CD4-positive, alpha-beta T cell treated with Interleukin-10 for 1 hour (primary cell): ENCODE measurements around the gene NT5C3B.
"Not testable (repeated sequence)": the region's sequence is repeated elsewhere in the genome, so short reads cannot be mapped to it uniquely, and the experiment has no call there.

Experiments used
- DNase-seq: peaks from one replicate; pipeline ENCODE4 v3.0.0-alpha.2; 2020

The NT5C3B gene

DNA sequence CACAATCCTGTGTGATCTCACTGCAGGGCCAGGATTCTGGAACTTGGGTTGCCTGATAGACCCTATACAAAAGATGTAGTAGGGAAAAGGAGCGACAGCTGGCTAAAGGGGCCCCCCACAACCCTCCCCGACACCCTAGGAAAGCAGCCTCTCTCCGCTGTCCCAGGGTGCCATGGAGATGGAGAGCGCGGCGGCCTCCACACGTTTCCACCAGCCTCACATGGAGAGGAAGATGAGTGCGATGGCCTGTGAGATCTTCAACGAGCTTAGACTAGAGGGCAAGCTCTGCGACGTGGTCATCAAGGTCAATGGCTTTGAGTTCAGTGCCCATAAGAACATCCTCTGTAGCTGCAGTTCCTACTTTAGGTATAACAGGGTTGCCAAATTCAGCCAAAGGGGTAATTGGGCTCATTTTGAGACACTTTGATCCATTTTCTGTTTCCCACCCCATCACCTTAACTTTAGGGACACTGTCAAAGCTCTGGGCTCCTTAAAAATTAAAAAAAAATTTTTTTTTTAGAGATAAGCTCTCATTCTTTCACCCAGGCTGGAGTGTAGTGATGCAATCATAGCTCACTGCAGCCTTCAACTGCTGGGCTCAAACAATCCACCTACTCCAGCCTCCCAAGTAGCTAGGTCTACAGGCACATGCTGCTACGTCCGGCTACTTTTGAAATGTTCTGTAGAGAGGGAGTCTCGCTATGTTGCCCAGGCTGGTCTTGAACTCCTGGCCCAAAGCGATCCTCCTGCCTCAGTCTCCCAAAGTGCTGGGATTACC lies 1.9 kb upstream of the NT5C3B start, which contains the start of gene KLHL10:
Gene KLHL10 (plus strand): TSS at position 65 of the 778 bp plus-strand sequence. CDS start 108 bp downstream, at position 173.
- no peak for DNase-seq

DNA sequence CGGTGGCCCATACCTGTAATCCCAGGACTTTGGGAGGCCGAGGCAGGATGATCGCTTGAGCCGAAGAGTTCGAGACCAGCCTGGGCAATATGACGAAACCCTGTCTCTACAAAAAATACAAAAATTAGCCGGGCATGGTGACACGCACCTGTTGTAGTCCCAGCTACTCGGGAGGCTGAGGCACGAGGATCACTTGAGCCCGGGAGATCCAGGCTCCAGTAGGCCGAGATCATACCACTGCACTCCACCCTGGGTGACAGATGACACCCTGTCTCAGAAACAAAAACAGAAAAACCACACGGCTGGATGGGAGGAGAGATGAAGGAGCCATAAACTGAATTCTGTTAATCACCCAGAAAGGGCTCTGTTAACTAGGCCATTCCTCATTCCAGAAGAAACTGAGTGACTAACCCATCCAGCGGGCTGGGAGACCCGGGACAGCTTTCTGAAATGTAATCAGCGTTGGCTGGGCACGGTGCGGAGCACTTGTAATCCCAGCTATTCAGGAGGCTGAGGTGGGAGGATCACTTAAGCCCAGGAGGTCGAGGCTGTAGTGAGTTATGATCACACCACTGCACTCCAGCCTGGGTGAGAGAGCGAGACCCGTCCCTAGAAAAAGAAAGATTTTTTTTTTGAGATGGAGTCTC lies 641 bp upstream of the NT5C3B start:
- no peak for DNase-seq

DNA sequence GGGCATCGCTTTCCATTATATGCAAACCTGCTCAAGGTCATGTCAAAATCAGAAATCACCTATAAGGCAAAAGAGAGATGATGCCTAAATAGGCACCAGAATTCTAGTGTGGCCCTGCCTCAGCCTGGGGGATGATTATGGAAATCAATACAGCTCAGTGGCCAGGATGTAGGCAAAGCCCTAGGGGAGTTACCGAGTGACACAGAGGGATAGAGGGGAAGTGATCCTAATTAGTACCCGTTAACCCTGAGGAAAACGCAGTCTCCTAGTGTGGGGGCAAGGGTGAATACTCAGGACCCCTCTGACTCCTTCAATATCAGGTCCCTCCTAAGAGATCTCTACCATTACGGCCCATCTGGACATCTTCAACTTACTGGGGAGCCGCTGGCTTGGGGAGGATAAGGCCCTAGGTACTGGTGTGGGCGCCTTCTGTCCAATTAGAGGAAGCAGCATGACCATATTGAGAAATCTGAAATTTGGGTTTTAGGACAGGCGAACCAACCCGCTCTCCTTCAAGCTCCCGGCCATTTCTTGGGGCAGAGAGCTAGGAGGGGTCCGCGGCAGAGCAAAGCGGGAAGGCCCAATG lies 725 bp downstream of the NT5C3B start:
- no peak for DNase-seq

DNA sequence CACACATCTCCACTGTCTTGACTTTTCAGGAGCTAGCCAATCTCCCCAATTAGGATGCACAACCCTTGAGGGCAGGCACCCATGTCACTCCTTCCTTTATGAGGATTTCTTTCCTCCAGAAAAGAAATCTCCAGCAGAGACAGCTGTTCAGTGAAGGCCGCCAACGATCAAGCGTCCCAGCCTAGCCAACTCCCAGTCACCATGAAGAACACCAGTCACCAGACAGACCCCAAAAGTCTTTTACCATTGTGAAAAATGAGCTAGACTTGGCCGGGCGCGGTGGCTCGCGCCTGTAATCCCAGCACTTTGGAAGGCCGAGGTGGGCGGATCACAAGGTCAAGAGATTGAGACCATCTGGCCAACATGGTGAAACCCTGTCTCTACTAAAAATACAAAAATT lies 6.1 kb downstream of the NT5C3B start:
- DNase-seq, result not testable (repeated sequence)

DNA sequence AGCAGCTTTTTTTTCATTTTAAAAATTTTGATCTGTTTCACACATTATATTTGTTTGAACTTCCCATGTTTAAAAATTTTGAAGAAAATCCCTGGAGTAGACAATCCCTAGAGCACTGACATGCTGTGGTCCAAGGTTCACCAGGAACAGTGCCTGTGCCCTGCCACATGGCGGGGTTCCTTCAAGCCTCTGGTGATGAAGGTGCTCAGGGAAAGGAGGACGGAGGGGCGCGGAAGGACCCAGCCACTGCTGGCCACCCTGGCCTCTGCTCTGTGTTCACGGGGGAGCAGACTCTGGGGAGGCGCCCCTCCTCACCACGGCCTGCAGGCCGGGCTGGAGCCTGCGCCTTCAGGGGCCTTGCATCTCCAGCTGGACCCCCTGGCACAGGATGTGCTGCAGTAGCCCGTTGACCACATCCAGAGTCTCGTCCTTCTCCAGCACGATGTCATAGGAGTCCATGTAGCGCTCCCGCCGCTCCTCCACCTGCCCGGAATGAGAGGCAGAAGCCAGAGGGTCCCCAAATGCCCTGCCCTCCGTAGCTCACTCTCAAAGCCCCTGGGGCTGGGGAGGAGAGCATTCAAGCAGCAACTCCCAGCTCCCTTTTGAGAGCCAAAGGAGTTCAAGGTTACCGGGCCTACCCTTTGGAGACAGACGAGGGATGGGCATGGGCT lies 10.7 kb downstream of the NT5C3B start:
- no peak for DNase-seq

DNA sequence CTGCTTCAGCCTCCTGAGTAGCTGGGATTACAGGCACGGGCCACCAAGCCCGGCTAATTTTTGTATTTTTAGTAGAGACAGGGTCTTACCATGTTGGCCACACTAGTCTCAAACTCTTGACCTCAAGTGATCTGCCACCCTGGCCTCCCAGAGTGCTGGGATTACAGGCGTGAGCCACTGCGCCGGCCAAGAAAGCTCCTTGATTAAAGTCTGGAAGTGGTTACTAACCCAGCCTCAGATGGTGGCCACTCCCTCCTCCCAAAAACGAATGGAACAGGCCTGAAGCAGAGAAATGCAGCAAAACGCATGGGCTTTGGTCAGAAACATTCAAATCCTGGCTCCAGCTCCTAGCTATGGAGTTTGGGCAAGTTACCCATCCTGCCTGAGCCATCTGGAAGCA lies 11.9 kb downstream of the NT5C3B start:
- no peak for DNase-seq

DNA sequence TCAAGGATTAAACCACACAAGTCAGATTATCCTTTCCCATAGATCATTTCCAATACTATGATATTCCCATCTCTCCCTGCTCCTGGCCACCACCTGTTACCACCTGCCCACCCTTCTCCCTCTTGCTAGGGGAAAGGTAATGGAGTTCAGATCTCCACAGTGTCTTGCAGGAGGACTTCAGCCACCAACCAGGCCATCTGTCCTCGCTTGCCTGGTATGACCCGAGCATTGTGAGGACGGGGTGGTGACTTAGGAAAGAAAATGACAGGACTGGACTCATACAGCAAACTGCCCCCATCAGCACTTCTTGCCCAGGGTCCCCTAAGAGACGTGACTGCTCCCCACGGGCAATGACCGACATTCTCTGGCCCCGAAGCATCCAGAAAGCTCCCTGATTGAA lies 12.5 kb downstream of the NT5C3B start:
- no peak for DNase-seq

DNA sequence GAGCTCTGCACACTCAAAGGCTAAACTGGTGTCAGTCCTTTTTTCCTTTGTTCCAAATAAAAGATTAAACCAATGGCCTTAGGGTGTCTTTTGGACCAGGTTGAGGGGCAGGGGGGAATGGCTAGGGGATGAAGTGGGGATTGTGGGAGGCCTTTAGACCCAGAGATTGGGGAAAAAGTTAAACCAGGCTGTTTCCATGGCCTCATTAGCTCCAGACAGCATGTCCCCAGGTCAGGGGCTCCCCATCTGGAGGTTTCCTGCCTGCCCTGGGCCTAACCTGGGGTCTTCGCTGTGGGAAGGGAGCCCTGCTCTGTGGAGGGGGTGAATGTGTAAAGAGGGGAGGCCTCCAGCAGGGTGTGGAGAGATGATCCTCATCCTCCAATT lies 12.9 kb downstream of the NT5C3B start:
- no peak for DNase-seq

DNA sequence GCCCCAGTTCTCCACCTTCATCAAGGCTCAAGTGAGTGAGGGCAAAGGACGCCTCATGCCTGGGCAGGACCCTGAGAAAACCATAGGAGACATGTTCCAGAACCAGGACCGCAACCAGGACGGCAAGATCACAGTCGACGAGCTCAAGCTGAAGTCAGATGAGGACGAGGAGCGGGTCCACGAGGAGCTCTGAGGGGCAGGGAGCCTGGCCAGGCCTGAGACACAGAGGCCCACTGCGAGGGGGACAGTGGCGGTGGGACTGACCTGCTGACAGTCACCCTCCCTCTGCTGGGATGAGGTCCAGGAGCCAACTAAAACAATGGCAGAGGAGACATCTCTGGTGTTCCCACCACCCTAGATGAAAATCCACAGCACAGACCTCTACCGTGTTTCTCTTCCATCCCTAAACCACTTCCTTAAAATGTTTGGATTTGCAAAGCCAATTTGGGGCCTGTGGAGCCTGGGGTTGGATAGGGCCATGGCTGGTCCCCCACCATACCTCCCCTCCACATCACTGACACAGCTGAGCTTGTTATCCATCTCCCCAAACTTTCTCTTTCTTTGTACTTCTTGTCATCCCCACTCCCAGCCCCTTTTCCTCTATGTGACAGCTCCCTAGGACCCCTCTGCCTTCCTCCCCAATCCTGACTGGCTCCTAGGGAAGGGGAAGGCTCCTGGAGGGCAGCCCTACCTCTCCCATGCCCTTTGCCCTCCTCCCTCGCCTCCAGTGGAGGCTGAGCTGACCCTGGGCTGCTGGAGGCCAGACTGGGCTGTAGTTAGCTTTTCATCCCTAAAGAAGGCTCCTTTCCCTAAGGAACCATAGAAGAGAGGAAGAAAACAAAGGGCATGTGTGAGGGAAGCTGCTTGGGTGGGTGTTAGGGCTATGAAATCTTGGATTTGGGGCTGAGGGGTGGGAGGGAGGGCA lies 13.6 kb downstream of the NT5C3B start:
- no peak for DNase-seq

DNA sequence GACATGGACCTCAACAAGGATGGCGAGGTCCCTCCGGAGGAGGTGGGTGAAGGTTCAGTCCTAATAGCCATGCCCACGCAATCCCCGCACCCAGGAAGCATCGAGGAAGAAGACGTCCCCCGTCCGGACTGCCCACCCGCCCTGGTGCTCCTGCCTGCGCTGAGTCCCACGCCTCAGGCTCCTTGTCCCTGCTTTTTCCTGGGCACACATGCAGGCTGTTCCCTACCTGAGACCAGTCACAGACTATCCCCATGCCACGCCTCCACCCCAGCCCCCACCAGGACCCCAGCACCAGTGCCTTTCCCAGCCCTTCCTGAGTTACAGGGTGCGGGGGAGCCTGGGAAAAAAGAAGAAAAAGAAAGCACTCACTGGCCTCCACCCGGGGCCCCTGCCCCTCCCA lies 14.3 kb downstream of the NT5C3B start:
- DNase-seq, result no peak

DNA sequence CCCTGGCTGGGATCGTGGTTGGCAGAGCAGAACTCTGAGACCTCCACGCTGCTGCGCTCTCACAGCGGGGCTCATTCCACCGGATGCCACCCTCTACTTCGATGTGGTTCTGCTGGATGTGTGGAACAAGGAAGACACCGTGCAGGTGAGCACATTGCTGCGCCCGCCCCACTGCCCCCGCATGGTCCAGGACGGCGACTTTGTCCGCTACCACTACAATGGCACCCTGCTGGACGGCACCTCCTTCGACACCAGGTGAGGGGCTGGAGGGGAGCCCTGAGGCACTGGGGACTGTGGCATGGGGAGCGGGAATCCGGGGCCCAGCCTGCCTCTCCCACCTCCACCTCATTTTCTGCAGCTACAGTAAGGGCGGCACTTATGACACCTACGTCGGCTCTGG lies 18.0 kb downstream of the NT5C3B start:
- no peak for DNase-seq

DNA sequence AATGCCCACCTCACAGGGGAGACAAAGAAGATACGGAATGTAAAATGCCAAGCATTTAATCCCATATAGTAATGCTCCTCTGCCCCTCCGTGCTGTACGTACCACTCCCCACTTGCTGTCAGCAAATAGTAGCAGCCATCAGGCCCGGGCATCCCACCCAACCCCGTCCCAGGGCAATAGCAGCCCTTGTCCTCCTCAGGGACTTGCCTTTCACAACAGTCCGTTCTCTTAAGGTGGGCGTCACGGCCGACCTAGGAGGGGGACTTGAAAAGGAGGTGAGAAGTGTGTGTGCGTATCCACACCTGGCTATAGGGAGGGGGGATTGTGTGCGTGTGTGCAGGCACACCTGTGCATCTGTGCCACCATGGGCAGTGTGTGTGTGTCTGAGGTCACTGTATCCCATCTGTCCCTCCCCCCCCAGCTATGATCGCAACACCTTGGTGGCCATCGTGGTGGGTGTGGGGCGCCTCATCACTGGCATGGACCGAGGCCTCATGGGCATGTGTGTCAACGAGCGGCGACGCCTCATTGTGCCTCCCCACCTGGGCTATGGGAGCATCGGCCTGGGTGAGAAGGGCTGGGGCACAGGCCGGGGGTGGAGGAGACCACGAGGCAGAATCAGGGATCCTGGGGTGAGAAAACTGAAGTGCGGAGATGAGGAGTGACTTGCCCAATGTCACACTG lies 19.3 kb downstream of the NT5C3B start:
- DNase-seq, result no peak

DNA sequence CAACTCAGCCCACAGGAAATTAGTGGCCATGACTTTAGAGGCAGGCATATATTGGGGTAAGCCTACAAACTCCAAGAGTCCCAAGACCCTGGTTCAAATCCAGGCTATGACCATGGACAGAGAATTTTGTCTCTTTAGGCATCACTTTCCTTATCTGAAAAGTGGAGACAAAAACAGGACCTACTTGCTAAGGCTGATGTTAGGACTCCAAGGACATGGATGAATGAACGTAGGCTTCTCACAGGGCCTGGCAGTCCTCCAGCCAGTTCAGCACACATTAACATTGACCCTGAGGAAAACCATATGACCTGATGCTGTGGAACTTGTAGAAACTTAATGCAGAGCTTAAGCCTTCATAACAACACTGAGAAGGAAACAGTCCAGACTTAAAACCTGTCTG lies 21.8 kb downstream of the NT5C3B start:
- DNase-seq, result no peak

DNA sequence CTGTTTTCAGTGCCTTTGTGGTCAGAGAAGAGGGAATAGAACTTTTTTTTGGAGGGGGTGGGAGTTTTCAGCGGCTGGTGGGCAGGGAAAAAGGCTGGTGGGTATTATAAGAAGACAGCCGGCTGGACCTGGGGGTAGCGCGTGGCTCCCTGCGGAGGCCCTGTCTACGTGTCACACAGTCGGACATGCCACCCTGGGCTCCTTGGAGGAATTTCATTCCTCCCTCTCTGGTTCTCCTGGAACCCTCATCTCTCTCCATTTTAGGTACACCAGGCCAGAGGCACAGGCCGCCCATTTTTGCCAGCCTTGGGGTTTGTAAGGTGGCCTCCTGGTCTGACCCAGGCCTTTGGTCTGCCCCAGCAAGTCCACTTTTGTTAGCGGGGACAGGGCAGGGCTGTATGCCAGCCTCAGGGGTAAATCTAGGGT lies 22.3 kb downstream of the NT5C3B start:
- no peak for DNase-seq

DNA sequence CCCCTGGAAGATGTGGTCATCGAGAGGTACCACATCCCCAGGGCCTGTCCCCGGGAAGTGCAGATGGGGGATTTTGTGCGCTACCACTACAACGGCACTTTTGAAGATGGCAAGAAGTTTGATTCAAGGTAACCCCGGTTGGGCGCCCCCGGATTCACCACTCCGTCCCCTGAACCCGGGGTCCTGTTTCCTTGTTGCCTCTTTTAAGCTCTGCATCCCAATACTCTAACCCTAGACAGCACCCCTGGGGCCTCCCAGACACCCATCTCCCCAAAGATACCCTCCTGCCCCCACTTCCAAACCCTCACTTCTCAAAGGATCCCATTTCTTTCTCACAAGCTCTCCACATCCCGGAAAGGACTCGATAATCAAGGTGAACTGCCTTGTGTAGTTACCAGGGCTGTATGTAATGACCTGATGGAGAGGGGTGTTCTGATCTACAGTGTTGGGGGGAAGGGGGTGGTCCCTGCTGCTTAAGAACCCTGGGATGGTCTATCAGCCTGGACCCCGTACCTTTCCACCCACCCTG lies 22.8 kb downstream of the NT5C3B start:
- no peak for DNase-seq

DNA sequence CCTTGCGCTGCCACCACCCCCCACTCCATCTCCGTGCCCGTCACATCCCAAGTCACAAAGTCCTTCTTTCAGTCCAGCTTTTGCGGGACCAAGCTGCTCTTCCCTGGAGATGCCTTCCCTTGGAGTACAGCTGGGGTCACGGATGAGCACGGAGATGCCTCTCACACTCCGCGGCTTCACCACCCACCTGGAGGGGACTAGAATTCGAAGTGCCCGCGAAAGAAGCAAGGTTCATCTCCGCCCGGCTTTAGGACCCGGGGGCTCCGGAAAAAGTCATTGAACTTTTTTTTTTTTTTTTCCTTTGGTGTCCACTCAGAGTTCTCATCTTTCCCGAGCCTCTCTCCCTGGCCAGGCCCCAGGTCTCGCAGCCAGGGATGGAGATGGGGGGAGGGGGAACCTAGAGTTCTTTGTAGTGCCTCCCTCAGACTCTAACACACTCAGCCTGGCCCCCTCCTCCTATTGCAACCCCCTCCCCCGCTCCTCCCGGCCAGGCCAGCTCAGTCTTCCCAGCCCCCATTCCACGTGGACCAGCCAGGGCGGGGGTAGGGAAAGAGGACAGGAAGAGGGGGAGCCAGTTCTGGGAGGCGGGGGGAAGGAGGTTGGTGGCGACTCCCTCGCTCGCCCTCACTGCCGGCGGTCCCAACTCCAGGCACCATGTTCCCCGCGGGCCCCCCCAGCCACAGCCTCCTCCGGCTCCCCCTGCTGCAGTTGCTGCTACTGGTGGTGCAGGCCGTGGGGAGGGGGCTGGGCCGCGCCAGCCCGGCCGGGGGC lies 23.5 kb downstream of the NT5C3B start, which contains the start of gene FKBP10:
Gene FKBP10 (plus strand): TSS at position 624 of the 771 bp plus-strand sequence. CDS start 31 bp downstream, at position 655.
- DNase-seq, result peak; percentile 50

DNA sequence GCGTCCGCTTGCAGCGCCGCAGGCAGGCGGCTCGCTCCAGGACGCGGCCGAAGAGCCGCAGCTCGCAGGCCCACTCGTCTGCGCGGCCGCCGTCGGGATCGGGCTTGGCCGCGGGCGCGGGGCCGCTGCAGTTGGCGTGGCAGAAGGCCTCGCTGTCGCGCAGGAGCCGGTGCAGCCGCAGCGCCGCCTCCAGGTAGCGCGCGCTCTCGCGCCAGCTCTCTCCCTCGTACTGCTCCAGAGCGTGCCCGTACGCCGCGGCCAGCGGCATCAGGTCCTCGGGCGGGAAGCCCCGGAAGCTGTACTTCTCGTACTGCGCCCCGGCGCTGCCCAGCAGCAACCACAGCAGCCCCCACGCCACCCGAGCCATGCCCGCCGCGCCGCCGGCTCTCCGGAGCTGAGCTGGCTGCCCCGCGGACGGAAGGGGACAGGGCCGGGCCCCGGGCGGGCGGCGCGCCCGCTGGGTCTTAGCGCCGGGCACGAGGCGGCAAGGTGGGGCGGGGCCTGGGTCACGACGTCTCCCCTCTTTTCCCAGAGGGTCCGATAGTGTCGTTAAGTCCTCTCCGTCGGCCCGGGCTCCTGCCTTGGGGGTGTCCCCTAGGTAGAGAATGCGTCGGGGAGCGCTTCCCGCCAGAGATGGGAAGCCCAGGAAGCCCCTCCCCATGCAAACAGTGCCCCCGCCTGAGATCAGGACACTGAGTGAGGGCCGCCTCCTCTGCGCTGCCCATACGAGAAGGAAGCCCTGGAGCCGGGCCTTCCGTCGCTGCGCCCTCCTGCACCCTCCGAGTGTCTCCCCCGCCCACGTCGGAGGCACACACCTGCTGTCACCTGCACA lies 24.3 kb downstream of the NT5C3B start, which contains the start of gene P3H4:
Gene P3H4 (minus strand): TSS at position 401 of the 832 bp plus-strand sequence. CDS start 34 bp downstream, at position 367.
- peak; percentile 76 for DNase-seq

DNA sequence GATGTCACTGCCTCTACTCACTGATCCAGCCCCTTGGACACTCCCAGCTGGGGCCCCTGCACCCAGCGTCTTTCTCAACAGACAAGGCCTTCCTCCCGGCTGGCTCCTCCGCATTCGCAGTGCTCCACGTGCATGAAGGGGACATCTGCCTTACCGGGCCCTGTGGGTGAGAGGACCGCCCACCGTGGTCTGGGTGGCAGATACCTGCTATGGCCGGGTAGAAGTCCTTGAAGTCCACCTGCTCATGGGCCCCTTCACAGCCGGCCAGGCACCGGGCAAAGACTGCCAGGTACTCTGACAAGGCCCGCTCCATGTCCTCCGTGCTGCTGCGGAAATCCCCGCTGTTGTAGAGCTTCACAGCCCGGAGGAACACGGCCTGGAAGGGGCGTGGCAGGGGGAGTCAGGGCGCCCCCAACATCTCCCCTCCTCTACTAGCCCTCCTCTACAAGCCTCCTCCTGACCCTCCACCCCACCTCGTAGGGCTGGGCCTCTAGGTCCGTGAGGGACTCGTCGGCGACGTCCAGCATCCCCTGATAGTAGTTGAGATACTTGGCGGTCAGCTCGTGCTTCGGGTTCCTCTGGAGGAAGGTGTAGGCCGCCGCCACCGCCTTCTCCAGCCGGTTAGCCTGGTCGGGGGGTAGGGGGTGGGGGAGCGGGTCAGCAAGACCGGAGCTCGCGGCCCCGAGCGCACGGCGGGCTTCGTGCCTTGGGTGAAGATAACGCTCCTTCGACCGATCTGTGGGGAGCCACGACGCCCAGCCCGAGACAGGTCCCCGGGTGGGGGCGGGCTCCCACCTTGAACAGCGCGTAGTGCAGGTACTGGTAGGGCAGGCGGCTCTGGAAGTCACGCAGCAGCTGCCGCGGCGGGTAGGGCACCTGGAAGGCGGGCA lies 25.1 kb downstream of the NT5C3B start:
- no peak for DNase-seq
